Tibial nerve (tissue), 4 donors: ENCODE measurements around the gene SH3RF2. TPM values are rescaled to one million over a fixed set of nuclear protein-coding genes. Genes with fewer than 3 reads are reported as not detected.

Experiments used
- DNase-seq, 2 donors: peaks; one replicate each; pipeline ENCODE4 v3.0.0-alpha.2; 2019; ENCODE audit warnings: low spot score in 2 of 2
- H3K27ac ChIP-seq, 4 donors: fragments of 200-600 bp; sonication (generic) in 3 of 4; one replicate each; pipeline ENCODE4 v1.5.1; 2017 to 2019; ENCODE audit warnings: mild to moderate bottlenecking in 1 of 4
- H3K27me3 ChIP-seq, 2 donors: fragments of 200-600 bp; sonication (generic) in 1 of 2; one replicate each; pipeline versions ENCODE4 v1.5.1 to v1.6.0; 2017 to 2019
- H3K36me3 ChIP-seq, 3 donors: fragments of 200-600 bp; sonication (generic); one replicate each; pipeline ENCODE4 v1.5.1; 2018 to 2019
- H3K4me1 ChIP-seq, 4 donors: fragments of 200-600 bp; sonication (generic) in 3 of 4; one replicate each; pipeline ENCODE4 v1.5.1; 2017 to 2019
- H3K4me3 ChIP-seq, 4 donors: fragments of 200-600 bp; sonication (generic) in 3 of 4; one replicate each; pipeline ENCODE4 v1.5.1; 2017 to 2019; ENCODE audit warnings: mild to moderate bottlenecking in 1 of 4, moderate library complexity in 1 of 4
- H3K9me3 ChIP-seq, 4 donors: fragments of 200-600 bp; sonication (generic) in 3 of 4; one replicate each; pipeline ENCODE4 v1.5.1; 2017 to 2019
- EP300 ChIP-seq, 2 donors: sonication (generic); formaldehyde crosslinking; IDR thresholded peaks; one replicate each; pipeline ENCODE4 v1.6.1; 2017; ENCODE audit warnings: antibody characterized with exemption in 2 of 2, mild to moderate bottlenecking in 1 of 2
- POLR2A ChIP-seq, 2 donors: fragments of 450-650 bp; IDR thresholded peaks; one replicate each; pipeline ENCODE4 v1.6.1; 2017; ENCODE audit warnings: antibody characterized with exemption in 2 of 2, mild to moderate bottlenecking in 2 of 2, moderate library complexity in 2 of 2
- WGBS, 2 donors: methylation state at CpG; one replicate each; pipeline ENCODE4 v1.1.5; 2018; 5-methylcytosine and 5-hydroxymethylcytosine counted together
- total RNA-seq, 4 donors: library from RNA; depleted of rRNA; stranded (reverse); fragments of >200 nt; gene quantifications; one replicate each; pipeline ENCODE4 v1.1.0, GENCODE V29; 2016
- TF ChIP-seq, protein P1 (sequence below), 5 experiments: fragments of 200-600 bp in 3 of 5; fragments of 450-650 bp in 2 of 5; sonication (generic) in 3 of 5; IDR thresholded peaks; one replicate each; pipeline ENCODE4 v1.5.1; 2016 to 2019; ENCODE audit warnings: antibody characterized with exemption in 5 of 5, mild to moderate bottlenecking in 3 of 5, moderate library complexity in 2 of 5

Gene SH3RF2
- total RNA-seq, 4 donors from 2014 or later, result 1.0 to 5.1 (median 2.0) TPM

DNA sequence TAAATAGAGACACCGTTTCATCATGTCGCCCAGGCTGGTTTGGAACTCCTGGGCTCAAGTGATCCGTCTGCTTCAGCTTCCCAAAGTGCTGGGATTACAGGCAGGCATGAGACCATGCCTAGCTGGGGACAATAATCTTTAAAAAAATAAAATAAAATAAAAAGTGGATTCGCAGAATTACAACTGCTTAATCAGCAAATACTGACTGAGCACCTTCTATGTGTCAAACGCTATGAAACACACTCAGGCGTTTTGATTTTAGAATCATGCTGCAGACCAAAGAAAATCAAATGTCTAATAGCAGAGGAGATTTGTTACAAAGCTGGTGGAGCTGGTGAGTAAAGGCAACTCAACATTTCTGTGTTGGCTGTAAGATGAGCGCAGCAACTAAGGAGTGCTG, 22.7 kb upstream of the SH3RF2 start:
- WGBS, 2 donors, result 84 to 88% methylated on average over 7 of the region's 7 CpGs
- Histone ChIP-seq H3K9me3 (no peaks in the 10 kb centered on the region), H3K36me3 (no peaks in the 10 kb centered on the region), H3K27me3 (no peaks in the 10 kb centered on the region), H3K4me1 (no peaks in the 10 kb centered on the region), H3K27ac (no peak overlapping the region), H3K4me3 (no peak overlapping the region)
- TF ChIP-seq, protein P1, sequence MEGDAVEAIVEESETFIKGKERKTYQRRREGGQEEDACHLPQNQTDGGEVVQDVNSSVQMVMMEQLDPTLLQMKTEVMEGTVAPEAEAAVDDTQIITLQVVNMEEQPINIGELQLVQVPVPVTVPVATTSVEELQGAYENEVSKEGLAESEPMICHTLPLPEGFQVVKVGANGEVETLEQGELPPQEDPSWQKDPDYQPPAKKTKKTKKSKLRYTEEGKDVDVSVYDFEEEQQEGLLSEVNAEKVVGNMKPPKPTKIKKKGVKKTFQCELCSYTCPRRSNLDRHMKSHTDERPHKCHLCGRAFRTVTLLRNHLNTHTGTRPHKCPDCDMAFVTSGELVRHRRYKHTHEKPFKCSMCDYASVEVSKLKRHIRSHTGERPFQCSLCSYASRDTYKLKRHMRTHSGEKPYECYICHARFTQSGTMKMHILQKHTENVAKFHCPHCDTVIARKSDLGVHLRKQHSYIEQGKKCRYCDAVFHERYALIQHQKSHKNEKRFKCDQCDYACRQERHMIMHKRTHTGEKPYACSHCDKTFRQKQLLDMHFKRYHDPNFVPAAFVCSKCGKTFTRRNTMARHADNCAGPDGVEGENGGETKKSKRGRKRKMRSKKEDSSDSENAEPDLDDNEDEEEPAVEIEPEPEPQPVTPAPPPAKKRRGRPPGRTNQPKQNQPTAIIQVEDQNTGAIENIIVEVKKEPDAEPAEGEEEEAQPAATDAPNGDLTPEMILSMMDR (IDR thresholded peaks at IDR 0.05), result no peak
- TF ChIP-seq POLR2A (IDR thresholded peaks at IDR 0.05) (no peak), EP300 (IDR thresholded peaks at IDR 0.05) (no peak)
- no peak for DNase-seq

DNA sequence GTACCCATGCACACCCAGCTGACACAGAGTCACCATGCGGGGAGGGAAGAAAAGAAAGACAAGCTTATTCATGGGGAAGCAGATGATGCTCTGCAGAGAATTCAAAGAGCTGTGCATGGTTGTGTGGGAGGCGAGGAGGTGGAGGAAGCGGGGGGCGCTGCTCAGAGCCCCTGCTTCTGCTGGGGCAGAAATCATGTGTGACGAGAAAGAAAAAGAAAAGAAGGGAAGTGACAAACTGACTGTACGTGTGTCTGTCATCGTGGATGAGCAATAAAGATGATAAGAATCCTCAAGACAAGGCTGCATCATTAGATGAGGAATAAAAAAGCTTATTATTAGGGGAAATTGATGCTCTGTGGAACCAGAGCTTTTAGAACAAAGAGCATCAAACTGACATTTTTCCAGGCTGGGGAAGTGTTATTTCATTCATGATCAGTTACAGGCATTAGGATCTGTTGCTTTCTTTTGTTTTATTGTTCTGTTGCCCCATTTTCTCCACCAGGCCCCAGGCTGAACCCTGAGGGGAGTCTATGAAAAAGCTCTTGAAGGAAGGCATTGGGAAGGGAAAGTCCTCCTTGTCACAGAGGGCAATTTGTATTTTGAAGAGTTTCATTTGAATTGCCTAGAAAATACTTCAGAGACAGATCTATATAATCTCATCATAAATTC, 20.3 kb upstream of the SH3RF2 start:
- TF ChIP-seq EP300 (IDR thresholded peaks at IDR 0.05) (no peak), POLR2A (IDR thresholded peaks at IDR 0.05) (no peak)
- TF ChIP-seq, protein P1 (IDR thresholded peaks at IDR 0.05), result no peak
- no peaks in the 10 kb centered on the region for H3K36me3 ChIP-seq

DNA sequence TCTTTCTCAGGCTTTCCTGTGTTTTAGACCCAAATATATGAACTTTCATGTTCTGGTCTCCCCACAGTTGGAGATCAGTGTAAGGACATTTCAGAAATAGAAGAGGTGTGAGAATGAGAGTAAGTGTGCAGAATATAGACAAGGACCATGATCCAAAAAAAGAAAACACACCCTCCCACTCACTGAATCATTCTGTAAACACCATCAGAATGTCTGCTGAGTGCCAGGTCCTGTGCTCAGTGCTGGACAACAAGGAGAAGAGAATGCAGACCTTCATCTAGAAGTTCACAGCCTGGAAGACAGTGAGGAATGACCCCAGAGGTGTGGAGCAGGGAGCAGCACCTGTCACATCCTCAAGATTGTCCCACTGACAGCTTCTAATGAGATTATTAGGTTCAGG, 19.1 kb upstream of the SH3RF2 start:
- H3K27me3 ChIP-seq, result no peaks in the 10 kb centered on the region
- TF ChIP-seq EP300 (IDR thresholded peaks at IDR 0.05), result no peak
- TF ChIP-seq POLR2A (IDR thresholded peaks at IDR 0.05), result no peak
- H3K27ac ChIP-seq, result no peak overlapping the region
- no peaks in the 10 kb centered on the region for H3K4me1 ChIP-seq
- no peak overlapping the region for H3K4me3 ChIP-seq
- DNase-seq, result no peak
- no peaks in the 10 kb centered on the region for H3K9me3 ChIP-seq
- H3K36me3 ChIP-seq, result no peaks in the 10 kb centered on the region

More for the DNA sequence above, 20.3 kb upstream of the SH3RF2 start:
- Histone ChIP-seq H3K27me3 (no peaks in the 10 kb centered on the region), H3K27ac (no peak overlapping the region), H3K9me3 (no peaks in the 10 kb centered on the region), H3K4me3 (no peak overlapping the region), H3K4me1 (no peaks in the 10 kb centered on the region)
- no peak for DNase-seq
- WGBS, 2 donors, result 41 to 42% methylated on average over 7 of the region's 7 CpGs

DNA sequence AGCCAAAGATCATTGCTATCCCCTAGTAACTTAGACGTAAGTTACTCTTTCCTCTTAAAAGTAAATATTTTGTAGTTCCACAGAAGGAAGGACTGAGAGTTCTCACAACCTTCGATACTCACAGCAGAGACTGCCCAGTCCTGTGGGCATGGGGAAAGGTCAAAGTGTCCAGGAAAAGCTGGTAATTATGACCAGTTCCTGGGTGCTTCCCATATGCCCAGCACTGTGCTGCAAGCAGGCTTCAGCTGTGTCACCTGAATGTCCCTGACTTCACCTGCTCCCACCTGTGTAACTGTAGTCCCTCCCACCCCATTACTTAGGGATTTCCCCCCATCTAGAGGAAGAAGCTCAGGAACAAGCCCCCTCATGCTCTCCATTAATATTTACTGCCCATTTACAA, 18.0 kb upstream of the SH3RF2 start:
- H3K36me3 ChIP-seq, result no peaks in the 10 kb centered on the region
- TF ChIP-seq EP300 (IDR thresholded peaks at IDR 0.05) (no peak), POLR2A (IDR thresholded peaks at IDR 0.05) (no peak)
- TF ChIP-seq, protein P1 (IDR thresholded peaks at IDR 0.05), result no peak
- no peaks in the 10 kb centered on the region for H3K27me3 ChIP-seq
- no peaks in the 10 kb centered on the region for H3K9me3 ChIP-seq
- H3K27ac ChIP-seq, result no peak overlapping the region
- no peaks in the 10 kb centered on the region for H3K4me1 ChIP-seq
- WGBS, 2 donors, result 71 to 81% methylated on average over 2 of the region's 2 CpGs
- no peak overlapping the region for H3K4me3 ChIP-seq
- no peak for DNase-seq

DNA sequence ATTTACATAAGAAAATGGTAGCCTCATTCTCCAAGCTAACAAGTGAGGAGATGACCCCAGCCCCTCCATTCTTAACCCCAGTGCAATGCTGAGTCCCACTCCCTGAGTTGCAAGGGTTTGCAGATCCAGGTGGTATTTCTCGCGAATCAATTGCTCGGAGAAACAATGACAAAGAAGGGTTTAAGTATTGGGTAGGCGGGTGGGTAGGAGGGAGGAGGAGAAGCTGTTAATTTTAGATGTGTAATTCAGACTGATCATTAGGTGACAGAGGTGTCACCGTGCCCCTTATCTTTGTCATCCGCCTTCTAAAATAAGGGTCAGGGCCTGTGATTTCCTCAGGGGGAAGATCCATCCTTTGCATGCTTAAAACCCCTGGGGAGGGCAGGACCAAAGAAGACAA, 17.0 kb upstream of the SH3RF2 start:
- no peaks in the 10 kb centered on the region for H3K9me3 ChIP-seq
- H3K4me1 ChIP-seq, result no peaks in the 10 kb centered on the region
- no peak overlapping the region for H3K4me3 ChIP-seq
- no peak overlapping the region for H3K27ac ChIP-seq
- TF ChIP-seq EP300 (IDR thresholded peaks at IDR 0.05) (no peak), POLR2A (IDR thresholded peaks at IDR 0.05) (no peak)
- TF ChIP-seq, protein P1 (IDR thresholded peaks at IDR 0.05), result no peak
- H3K27me3 ChIP-seq, result no peaks in the 10 kb centered on the region
- 79 to 82% methylated on average over 6 of the region's 6 CpGs for WGBS, 2 donors
- H3K36me3 ChIP-seq, result no peaks in the 10 kb centered on the region
- no peak for DNase-seq
